ENCODE measurements around the gene SLC25A30.
"Not testable (repeated sequence)": the region's sequence is repeated elsewhere in the genome, so short reads cannot be mapped to it uniquely, and the experiment has no call there.

Gene SLC25A30

GRCh38 chr13:45367358-45367757 lies 50.8 kb downstream of the SLC25A30 start:
- peak; percentile 93 for DNase-seq (ENCODE audit: low read depth)

- no peak for DNase-seq (ENCODE audit: low read depth)
These were observed 52.7 kb downstream of the SLC25A30 start for GRCh38 chr13:45365558-45365885.

- no peak for DNase-seq (ENCODE audit: low read depth)
These were observed 53.2 kb downstream of the SLC25A30 start for GRCh38 chr13:45364876-45365557.

GRCh38 chr13:45362939-45363338 lies 55.2 kb downstream of the SLC25A30 start:
- DNase-seq (ENCODE audit: low read depth), result no peak

- DNase-seq (ENCODE audit: low read depth), result no peak
These were observed 56.5 kb downstream of the SLC25A30 start for GRCh38 chr13:45361596-45362206.

GRCh38 chr13:45356966-45357672 lies 61.1 kb downstream of the SLC25A30 start:
- no peak for DNase-seq (ENCODE audit: low read depth)

GRCh38 chr13:45353895-45354294 lies 64.3 kb downstream of the SLC25A30 start:
- no peak for DNase-seq (ENCODE audit: low read depth)

GRCh38 chr13:45352031-45352430 lies 66.1 kb downstream of the SLC25A30 start:
- DNase-seq (ENCODE audit: low read depth), result no peak

- DNase-seq (ENCODE audit: low read depth), result no peak
These were observed 68.0 kb downstream of the SLC25A30 start for GRCh38 chr13:45350152-45350551.

- DNase-seq (ENCODE audit: low read depth), result no peak
These were observed 68.7 kb downstream of the SLC25A30 start for GRCh38 chr13:45349438-45349837.

- DNase-seq (ENCODE audit: low read depth), result not testable (repeated sequence)
These were observed 74.1 kb downstream of the SLC25A30 start for GRCh38 chr13:45344064-45344463.
